SK-N-SH treated with all-trans-retinoic acid at 6 μM for 48 hours (cell line): ENCODE data around the gene MC5R.

Experiments
- ATAC-seq: fragments of 200-7000 bp; cut with Tn5 transposase; 3 replicates; pipeline ENCODE4 v1.9.1; 2020; ENCODE audit warnings: mild to moderate bottlenecking, moderate library complexity
- ARNTL ChIP-seq: fragments of 450-650 bp; formaldehyde crosslinking; IDR thresholded peaks from 2 replicates; pipeline ENCODE4 v1.5.0; 2020; ENCODE audit warnings: low read depth, mild to moderate bottlenecking, moderate library complexity, borderline replicate concordance
- BACH2 ChIP-seq: fragments of 250-450 bp; sonication (Bioruptor Pico); IDR thresholded peaks from 2 replicates; pipeline ENCODE4 v1.9.0; 2021; ENCODE audit warnings: mild to moderate bottlenecking, borderline replicate concordance
- ISL1 ChIP-seq: fragments of 250-450 bp; sonication (Bioruptor Pico); IDR thresholded peaks from 2 replicates; pipeline ENCODE4 v2.1.2; 2022; ENCODE audit warnings: mild to moderate bottlenecking, moderate library complexity
- OSR1 ChIP-seq: fragments of 250-450 bp; sonication (Bioruptor Pico); IDR thresholded peaks from 2 replicates; pipeline ENCODE4 v1.8.0; 2022; ENCODE audit warnings: moderate library complexity, mild to moderate bottlenecking, inconsistent platforms
- RARB ChIP-seq: fragments of 250-450 bp; sonication (Bioruptor Pico); IDR thresholded peaks from 2 replicates; pipeline ENCODE4 v1.8.0; 2021; ENCODE audit warnings: mild to moderate bottlenecking, moderate library complexity
- SNAI2 ChIP-seq: fragments of 250-450 bp; sonication (Bioruptor Pico); IDR thresholded peaks from 2 replicates; pipeline ENCODE4 v1.5.0; 2020; ENCODE audit warnings: mild to moderate bottlenecking, moderate library complexity
- TCF4 ChIP-seq: fragments of 250-450 bp; sonication (Bioruptor Pico); IDR thresholded peaks from 2 replicates; pipeline ENCODE4 v1.8.0; 2021; ENCODE audit warnings: mild to moderate bottlenecking, moderate library complexity, borderline replicate concordance
- ZC3H10 ChIP-seq: fragments of 250-450 bp; sonication (Bioruptor Pico); IDR thresholded peaks from 2 replicates; pipeline ENCODE4 v1.5.1; 2021; ENCODE audit warnings: mild to moderate bottlenecking, moderate library complexity
- ZFP30 ChIP-seq: fragments of 450-650 bp; formaldehyde crosslinking; IDR thresholded peaks from 2 replicates; pipeline ENCODE4 v1.5.0; 2022; ENCODE audit warnings: mild to moderate bottlenecking, moderate library complexity
- ZNF70 ChIP-seq: fragments of 450-650 bp; formaldehyde crosslinking; IDR thresholded peaks from 2 replicates; pipeline ENCODE4 v1.5.0; 2020; ENCODE audit warnings: mild to moderate bottlenecking, moderate library complexity
- ZNF8 ChIP-seq: fragments of 450-650 bp; formaldehyde crosslinking; IDR thresholded peaks from 2 replicates; pipeline ENCODE4 v1.5.0; 2020; ENCODE audit warnings: mild to moderate bottlenecking, moderate library complexity
- TF ChIP-seq, protein P1 (sequence below): fragments of 250-450 bp; sonication (Bioruptor Pico); IDR thresholded peaks from 2 replicates; pipeline ENCODE4 v1.5.0; 2020; ENCODE audit warnings: mild to moderate bottlenecking, moderate library complexity
- TF ChIP-seq, protein P2 (sequence below): fragments of 250-450 bp; sonication (Bioruptor Pico); IDR thresholded peaks from 2 replicates; pipeline ENCODE4 v1.5.1; 2020; ENCODE audit warnings: low read depth, mild to moderate bottlenecking, moderate library complexity
- TF ChIP-seq, protein P3 (sequence below): fragments of 250-450 bp; sonication (Bioruptor Pico); IDR thresholded peaks from 2 replicates; pipeline ENCODE4 v1.5.1; 2021; ENCODE audit warnings: mild to moderate bottlenecking, moderate library complexity
- TF ChIP-seq, protein P4 (sequence below): fragments of 250-450 bp; sonication (Bioruptor Pico); IDR thresholded peaks from 2 replicates; pipeline ENCODE4 v1.8.0; 2020; ENCODE audit warnings: mild to moderate bottlenecking, moderate library complexity, borderline replicate concordance
- TF ChIP-seq, protein P5 (sequence below): fragments of 250-450 bp; sonication (Bioruptor Pico); IDR thresholded peaks from 2 replicates; pipeline ENCODE4 v1.8.0; 2021; ENCODE audit warnings: low read depth, mild to moderate bottlenecking, moderate library complexity, borderline replicate concordance

The MC5R gene

DNA sequence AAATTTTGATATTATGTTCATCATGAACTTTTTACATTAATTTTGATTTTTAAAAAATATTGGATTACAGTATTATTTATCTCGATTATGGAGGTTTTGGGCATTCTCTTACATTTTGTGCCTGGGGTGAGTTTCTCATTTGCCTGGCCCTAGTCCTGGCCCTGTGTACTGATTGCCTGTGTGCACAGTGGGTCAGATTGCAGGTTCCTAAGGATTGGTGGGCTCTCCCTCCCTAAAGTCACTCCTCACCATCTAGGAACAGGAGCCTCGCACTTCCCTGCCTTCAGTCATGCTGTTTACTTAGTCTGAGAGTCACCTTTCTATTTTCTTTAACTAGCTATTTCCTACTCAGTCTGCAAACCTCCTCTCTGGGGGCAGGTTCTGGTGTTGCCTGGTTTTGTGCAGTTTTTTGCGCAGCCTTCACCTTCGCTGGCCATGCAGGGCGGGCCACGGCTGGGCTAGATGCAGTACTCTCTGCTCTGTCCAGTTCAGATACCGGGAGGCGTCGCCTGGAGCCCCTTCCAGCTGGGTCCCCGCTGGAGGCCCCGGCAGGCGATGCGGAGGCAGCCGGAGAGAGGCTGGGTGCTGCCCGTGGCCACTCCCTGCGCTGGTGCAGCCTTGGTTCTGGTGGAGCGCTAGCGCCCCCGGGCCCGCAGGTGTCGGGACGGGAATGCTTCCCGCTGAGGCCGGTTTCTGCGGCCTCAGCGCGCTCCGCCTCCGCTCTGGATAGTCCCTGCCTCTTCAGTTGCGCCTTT, 23.3 kb upstream of the MC5R start (continued):
- TF ChIP-seq, protein P1, sequence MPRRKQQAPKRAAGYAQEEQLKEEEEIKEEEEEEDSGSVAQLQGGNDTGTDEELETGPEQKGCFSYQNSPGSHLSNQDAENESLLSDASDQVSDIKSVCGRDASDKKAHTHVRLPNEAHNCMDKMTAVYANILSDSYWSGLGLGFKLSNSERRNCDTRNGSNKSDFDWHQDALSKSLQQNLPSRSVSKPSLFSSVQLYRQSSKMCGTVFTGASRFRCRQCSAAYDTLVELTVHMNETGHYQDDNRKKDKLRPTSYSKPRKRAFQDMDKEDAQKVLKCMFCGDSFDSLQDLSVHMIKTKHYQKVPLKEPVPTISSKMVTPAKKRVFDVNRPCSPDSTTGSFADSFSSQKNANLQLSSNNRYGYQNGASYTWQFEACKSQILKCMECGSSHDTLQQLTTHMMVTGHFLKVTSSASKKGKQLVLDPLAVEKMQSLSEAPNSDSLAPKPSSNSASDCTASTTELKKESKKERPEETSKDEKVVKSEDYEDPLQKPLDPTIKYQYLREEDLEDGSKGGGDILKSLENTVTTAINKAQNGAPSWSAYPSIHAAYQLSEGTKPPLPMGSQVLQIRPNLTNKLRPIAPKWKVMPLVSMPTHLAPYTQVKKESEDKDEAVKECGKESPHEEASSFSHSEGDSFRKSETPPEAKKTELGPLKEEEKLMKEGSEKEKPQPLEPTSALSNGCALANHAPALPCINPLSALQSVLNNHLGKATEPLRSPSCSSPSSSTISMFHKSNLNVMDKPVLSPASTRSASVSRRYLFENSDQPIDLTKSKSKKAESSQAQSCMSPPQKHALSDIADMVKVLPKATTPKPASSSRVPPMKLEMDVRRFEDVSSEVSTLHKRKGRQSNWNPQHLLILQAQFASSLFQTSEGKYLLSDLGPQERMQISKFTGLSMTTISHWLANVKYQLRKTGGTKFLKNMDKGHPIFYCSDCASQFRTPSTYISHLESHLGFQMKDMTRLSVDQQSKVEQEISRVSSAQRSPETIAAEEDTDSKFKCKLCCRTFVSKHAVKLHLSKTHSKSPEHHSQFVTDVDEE (CRISPR knock-in tag) = no peak
- TF ChIP-seq ZC3H10 (no peak), ZNF8 (CRISPR knock-in tag) (no peak), ARNTL (CRISPR knock-in tag) (no peak), ISL1 (CRISPR knock-in tag) (no peak)
- TF ChIP-seq, protein P2, sequence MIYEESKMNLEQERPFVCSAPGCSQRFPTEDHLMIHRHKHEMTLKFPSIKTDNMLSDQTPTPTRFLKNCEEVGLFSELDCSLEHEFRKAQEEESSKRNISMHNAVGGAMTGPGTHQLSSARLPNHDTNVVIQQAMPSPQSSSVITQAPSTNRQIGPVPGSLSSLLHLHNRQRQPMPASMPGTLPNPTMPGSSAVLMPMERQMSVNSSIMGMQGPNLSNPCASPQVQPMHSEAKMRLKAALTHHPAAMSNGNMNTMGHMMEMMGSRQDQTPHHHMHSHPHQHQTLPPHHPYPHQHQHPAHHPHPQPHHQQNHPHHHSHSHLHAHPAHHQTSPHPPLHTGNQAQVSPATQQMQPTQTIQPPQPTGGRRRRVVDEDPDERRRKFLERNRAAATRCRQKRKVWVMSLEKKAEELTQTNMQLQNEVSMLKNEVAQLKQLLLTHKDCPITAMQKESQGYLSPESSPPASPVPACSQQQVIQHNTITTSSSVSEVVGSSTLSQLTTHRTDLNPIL (CRISPR knock-in tag) = no peak

DNA sequence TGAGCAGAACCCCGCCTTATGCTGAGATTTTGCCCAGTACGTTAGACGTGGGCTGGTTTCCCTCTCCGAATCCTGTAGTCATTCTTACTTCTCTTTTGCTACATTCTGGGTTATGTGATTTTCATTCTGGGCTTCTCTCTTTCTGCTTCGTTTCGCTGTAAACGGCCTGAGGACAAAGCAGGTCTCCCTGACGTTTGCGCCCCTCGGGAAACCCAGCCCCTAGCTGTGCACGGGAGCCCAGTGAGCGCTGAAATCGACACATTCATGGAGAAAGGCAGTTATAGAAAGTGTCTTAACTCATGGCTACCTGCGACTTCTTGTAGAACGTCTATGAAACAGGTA, 22.7 kb upstream of the MC5R start:
- ATAC-seq = no peak; the same call in 2 of the 3 replicates

More for the DNA sequence above, 22.7 kb upstream of the MC5R start:
- TF ChIP-seq ZNF70 (CRISPR knock-in tag) (no peak), OSR1 (CRISPR knock-in tag) (no peak), BACH2 (no peak), TCF4 (no peak), ZFP30 (no peak), RARB (no peak), ISL1 (CRISPR knock-in tag) (no peak), ZNF8 (CRISPR knock-in tag) (no peak), SNAI2 (CRISPR knock-in tag) (no peak)
- TF ChIP-seq, protein P3, sequence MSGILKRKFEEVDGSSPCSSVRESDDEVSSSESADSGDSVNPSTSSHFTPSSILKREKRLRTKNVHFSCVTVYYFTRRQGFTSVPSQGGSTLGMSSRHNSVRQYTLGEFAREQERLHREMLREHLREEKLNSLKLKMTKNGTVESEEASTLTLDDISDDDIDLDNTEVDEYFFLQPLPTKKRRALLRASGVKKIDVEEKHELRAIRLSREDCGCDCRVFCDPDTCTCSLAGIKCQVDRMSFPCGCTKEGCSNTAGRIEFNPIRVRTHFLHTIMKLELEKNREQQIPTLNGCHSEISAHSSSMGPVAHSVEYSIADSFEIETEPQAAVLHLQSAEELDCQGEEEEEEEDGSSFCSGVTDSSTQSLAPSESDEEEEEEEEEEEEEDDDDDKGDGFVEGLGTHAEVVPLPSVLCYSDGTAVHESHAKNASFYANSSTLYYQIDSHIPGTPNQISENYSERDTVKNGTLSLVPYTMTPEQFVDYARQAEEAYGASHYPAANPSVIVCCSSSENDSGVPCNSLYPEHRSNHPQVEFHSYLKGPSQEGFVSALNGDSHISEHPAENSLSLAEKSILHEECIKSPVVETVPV (CRISPR knock-in tag) = no peak
- TF ChIP-seq, protein P4, sequence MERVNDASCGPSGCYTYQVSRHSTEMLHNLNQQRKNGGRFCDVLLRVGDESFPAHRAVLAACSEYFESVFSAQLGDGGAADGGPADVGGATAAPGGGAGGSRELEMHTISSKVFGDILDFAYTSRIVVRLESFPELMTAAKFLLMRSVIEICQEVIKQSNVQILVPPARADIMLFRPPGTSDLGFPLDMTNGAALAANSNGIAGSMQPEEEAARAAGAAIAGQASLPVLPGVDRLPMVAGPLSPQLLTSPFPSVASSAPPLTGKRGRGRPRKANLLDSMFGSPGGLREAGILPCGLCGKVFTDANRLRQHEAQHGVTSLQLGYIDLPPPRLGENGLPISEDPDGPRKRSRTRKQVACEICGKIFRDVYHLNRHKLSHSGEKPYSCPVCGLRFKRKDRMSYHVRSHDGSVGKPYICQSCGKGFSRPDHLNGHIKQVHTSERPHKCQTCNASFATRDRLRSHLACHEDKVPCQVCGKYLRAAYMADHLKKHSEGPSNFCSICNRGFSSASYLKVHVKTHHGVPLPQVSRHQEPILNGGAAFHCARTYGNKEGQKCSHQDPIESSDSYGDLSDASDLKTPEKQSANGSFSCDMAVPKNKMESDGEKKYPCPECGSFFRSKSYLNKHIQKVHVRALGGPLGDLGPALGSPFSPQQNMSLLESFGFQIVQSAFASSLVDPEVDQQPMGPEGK = no peak
- TF ChIP-seq, protein P2 (CRISPR knock-in tag) = no peak
- TF ChIP-seq, protein P5, sequence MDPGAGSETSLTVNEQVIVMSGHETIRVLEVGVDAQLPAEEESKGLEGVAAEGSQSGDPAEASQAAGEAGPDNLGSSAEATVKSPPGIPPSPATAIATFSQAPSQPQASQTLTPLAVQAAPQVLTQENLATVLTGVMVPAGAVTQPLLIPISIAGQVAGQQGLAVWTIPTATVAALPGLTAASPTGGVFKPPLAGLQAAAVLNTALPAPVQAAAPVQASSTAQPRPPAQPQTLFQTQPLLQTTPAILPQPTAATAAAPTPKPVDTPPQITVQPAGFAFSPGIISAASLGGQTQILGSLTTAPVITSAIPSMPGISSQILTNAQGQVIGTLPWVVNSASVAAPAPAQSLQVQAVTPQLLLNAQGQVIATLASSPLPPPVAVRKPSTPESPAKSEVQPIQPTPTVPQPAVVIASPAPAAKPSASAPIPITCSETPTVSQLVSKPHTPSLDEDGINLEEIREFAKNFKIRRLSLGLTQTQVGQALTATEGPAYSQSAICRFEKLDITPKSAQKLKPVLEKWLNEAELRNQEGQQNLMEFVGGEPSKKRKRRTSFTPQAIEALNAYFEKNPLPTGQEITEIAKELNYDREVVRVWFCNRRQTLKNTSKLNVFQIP (CRISPR knock-in tag) = no peak
- TF ChIP-seq, protein P1 (CRISPR knock-in tag) = no peak
